Measurements from ENCODE around the gene NAT16. TPM values are rescaled to one million over a fixed set of nuclear protein-coding genes. Genes with fewer than 3 reads are reported as not detected.
A peak's percentile ranks its signal among the peaks of the same experiment; 100 is the strongest.

NAT16 gene
- total and polyA plus RNA-seq, 2 of the 13 experiments (the other 11 are each of a cell fraction or from before 2014, with no cell fraction given) = 0.04 TPM; not detected in 1

DNA sequence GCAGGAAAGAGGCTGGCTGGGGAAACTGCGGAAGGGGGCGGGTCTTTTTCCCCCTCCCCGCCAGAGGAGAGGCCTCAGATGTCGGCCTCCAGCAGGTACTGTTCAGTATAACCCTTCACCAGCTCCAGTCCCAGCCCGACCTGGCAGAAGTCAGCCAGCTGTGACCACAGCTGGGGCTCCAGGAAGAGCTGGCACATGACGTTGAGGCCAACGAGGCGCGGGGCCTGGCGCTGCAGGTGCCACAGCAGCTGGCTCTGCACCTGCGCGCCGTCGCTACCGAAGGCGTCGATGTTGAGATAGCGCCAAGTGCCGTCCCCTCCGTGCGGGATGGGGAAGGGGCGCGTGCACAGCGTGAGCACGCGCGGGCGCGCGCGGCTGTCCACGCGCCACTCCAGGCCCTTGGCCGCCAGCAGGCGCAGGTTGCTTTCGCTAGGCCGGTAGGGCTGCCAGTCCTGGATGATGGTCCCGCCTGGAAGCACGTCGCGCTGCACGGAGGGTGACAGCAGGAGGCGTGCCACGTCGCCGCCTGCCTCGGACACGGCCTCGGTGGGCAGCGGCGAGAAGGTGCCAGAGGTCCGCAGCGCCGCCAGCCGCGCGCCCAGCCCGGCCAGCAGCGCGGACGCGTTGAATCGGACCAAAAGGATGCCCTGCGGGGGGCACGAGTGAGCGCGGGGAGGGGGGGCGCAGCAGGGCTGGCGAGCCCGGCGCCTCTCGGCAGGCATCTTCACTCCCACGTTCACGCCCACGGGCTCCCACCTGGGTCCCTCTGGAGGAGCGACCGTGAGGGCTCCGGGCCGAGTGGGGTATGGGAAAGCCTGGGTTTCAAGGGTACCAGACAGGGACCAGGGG is 7.9 kb downstream of the NAT16 start (continued):
- TF ChIP-seq CBFB (CRISPR knock-in tag; IDR thresholded peaks at IDR 0.05) (no peak), RBAK (CRISPR knock-in tag; IDR thresholded peaks at IDR 0.05) (no peak), MTF2 (CRISPR knock-in tag; IDR thresholded peaks at IDR 0.05; ENCODE audit: borderline replicate concordance) (peak; percentile 75), KLF9 (CRISPR knock-in tag; IDR thresholded peaks at IDR 0.05; ENCODE audit: low read depth) (no peak), CHCHD3 (CRISPR knock-in tag; IDR thresholded peaks at IDR 0.05) (0 out of 2 replicates have a peak, but pooled peaks have one; percentile 2), HNRNPLL (IDR thresholded peaks at IDR 0.05; ENCODE audit: low read depth, low read length, poor library complexity, severe bottlenecking) (peak; percentile 16), ZNF547 (CRISPR knock-in tag; IDR thresholded peaks at IDR 0.05) (0 out of 2 replicates have a peak, but pooled peaks have one; percentile 48), GATA4 (IDR thresholded peaks at IDR 0.05; ENCODE audit: borderline replicate concordance, low read depth) (no peak), ZNF790 (CRISPR knock-in tag; IDR thresholded peaks at IDR 0.05; ENCODE audit: borderline replicate concordance) (no peak)
- TF ChIP-seq, protein P1, sequence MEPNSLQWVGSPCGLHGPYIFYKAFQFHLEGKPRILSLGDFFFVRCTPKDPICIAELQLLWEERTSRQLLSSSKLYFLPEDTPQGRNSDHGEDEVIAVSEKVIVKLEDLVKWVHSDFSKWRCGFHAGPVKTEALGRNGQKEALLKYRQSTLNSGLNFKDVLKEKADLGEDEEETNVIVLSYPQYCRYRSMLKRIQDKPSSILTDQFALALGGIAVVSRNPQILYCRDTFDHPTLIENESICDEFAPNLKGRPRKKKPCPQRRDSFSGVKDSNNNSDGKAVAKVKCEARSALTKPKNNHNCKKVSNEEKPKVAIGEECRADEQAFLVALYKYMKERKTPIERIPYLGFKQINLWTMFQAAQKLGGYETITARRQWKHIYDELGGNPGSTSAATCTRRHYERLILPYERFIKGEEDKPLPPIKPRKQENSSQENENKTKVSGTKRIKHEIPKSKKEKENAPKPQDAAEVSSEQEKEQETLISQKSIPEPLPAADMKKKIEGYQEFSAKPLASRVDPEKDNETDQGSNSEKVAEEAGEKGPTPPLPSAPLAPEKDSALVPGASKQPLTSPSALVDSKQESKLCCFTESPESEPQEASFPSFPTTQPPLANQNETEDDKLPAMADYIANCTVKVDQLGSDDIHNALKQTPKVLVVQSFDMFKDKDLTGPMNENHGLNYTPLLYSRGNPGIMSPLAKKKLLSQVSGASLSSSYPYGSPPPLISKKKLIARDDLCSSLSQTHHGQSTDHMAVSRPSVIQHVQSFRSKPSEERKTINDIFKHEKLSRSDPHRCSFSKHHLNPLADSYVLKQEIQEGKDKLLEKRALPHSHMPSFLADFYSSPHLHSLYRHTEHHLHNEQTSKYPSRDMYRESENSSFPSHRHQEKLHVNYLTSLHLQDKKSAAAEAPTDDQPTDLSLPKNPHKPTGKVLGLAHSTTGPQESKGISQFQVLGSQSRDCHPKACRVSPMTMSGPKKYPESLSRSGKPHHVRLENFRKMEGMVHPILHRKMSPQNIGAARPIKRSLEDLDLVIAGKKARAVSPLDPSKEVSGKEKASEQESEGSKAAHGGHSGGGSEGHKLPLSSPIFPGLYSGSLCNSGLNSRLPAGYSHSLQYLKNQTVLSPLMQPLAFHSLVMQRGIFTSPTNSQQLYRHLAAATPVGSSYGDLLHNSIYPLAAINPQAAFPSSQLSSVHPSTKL (CRISPR knock-in tag; IDR thresholded peaks at IDR 0.05) = no peak
